Measurements from ENCODE around the gene SOS1. TPM values are rescaled to one million over a fixed set of nuclear protein-coding genes. Genes with fewer than 3 reads are reported as not detected.

The SOS1 gene
- total RNA-seq, 1 experiment from 2014 or later, result 28.4 TPM

- no peak for TF ChIP-seq CREB1 (CRISPR knock-in tag; IDR thresholded peaks at IDR 0.05)
- TF ChIP-seq IRF1 (CRISPR knock-in tag; IDR thresholded peaks at IDR 0.05), result no peak
- no peak for TF ChIP-seq ZNF425 (CRISPR knock-in tag; conservative IDR thresholded peaks at IDR 0.05)
- TF ChIP-seq ARID4B (CRISPR knock-in tag; IDR thresholded peaks at IDR 0.05; ENCODE audit: borderline replicate concordance), result no peak
- TF ChIP-seq ZBTB43 (CRISPR knock-in tag; IDR thresholded peaks at IDR 0.05), result no peak
- TF ChIP-seq MLX (CRISPR knock-in tag; IDR thresholded peaks at IDR 0.05), result no peak
- TF ChIP-seq TP53 (CRISPR knock-in tag; IDR thresholded peaks at IDR 0.05), result no peak
- no peak for TF ChIP-seq STAT6 (CRISPR knock-in tag; conservative IDR thresholded peaks at IDR 0.05; ENCODE audit: low read depth)
- TF ChIP-seq CDX4 (CRISPR knock-in tag; IDR thresholded peaks at IDR 0.05; ENCODE audit: borderline replicate concordance), result no peak
These were observed 38.4 kb upstream of the SOS1 start (continued) for GRCh38 chr2:39159283-39159682.

- no peak overlapping the region for H3K27ac Mint-ChIP-seq
- ChIA-PET CTCF (no interaction called here), POLR2A (no interaction called here)
- TF ChIP-seq KAT7 (CRISPR knock-in tag; IDR thresholded peaks at IDR 0.05; ENCODE audit: borderline replicate concordance) (no peak), ZNF232 (CRISPR knock-in tag; IDR thresholded peaks at IDR 0.05) (no peak), NR2C2 (CRISPR knock-in tag; IDR thresholded peaks at IDR 0.05) (no peak), NFE2L1 (CRISPR knock-in tag; IDR thresholded peaks at IDR 0.05) (no peak), ELF4 (CRISPR knock-in tag; IDR thresholded peaks at IDR 0.05; ENCODE audit: low read depth) (no peak), ZBTB21 (CRISPR knock-in tag; IDR thresholded peaks at IDR 0.05; ENCODE audit: borderline replicate concordance) (no peak), ARID4B (CRISPR knock-in tag; IDR thresholded peaks at IDR 0.05; ENCODE audit: borderline replicate concordance) (no peak), E2F4 (CRISPR knock-in tag; IDR thresholded peaks at IDR 0.05; ENCODE audit: borderline replicate concordance, low read depth) (no peak), SMAD4 (CRISPR knock-in tag; IDR thresholded peaks at IDR 0.05) (no peak)
- H3K4me3 Mint-ChIP-seq, result no peak overlapping the region
- peaks cover 11% of the 10 kb centered on the region for H3K4me1 Mint-ChIP-seq
- no peaks in the 10 kb centered on the region for H3K27me3 Mint-ChIP-seq (ENCODE audit: low read depth)
- H3K36me3 Mint-ChIP-seq, result no peaks in the 10 kb centered on the region
- DNase-seq (ENCODE audit: low spot score) (no peak), ATAC-seq (no peak)
- H3K9me3 Mint-ChIP-seq, result peaks cover 2% of the 10 kb centered on the region; the same call in 1 of the 2 replicates
These were observed 37.5 kb upstream of the SOS1 start for GRCh38 chr2:39158351-39158750.

All from WTC11 (cell line).